ENCODE data around the gene TTC1. TPM values are rescaled to one million over a fixed set of nuclear protein-coding genes. Genes with fewer than 3 reads are reported as not detected.

Gene TTC1
- total and polyA plus RNA-seq, 9 of the 15 experiments (the other 6 are each of a cell fraction or from before 2014, with no cell fraction given): 51.9 to 173 (median 87.7) TPM

GRCh38 chr5:160036243-160036642 is 27.3 kb downstream of the TTC1 start:
- no CpG with 5 or more reads among the region's 1 CpG for WGBS (ENCODE audit: insufficient coverage, low coverage, missing lambda C conversion rate)
- in situ Hi-C loops (cut with MboI) (no loop called here), intact Hi-C loops (cut with micrococcal nuclease) (no loop called here)
- Histone ChIP-seq H2AFZ (ENCODE audit: low read depth, low read length) (no peak overlapping the region), H3K4me1 (replicated peaks in 1 of 2; ENCODE audit: control insufficient read depth in 2 of 2, insufficient read depth in 2 of 2, low read length in 2 of 2) (no peaks in the 10 kb centered on the region), H3K79me2 (ENCODE audit: control insufficient read depth, insufficient read depth, low read length) (no peaks in the 10 kb centered on the region), H3K9ac (ENCODE audit: insufficient read depth in 1 of 2, low read depth in 2 of 2, low read length in 2 of 2) (no peak overlapping the region), H3K27ac (ENCODE audit: extremely low read depth, low read depth, low read length) (no peak overlapping the region), H3K27me3 (ENCODE audit: control insufficient read depth in 2 of 2, insufficient read depth in 2 of 2, low read length in 2 of 2) (no peaks in the 10 kb centered on the region), H4K20me1 (replicated peaks; ENCODE audit: control insufficient read depth, insufficient read depth, low read length) (no peaks in the 10 kb centered on the region), H3K9me3 (replicated peaks; ENCODE audit: control insufficient read depth, insufficient read depth, low read depth, low read length) (no peaks in the 10 kb centered on the region), H3K36me3 (ENCODE audit: control insufficient read depth, insufficient read depth, low read length) (peaks cover 58% of the 10 kb centered on the region), H3K9me1 (ENCODE audit: control insufficient read depth, insufficient read depth, low read length) (no peaks in the 10 kb centered on the region), H3K4me3 (no peak overlapping the region), H3K4me2 (ENCODE audit: insufficient read depth, low read length) (no peak overlapping the region)
- no TSS peak for BruUV-seq (replicated peaks)
- no peak for ATAC-seq
- CTCF ChIA-PET (ENCODE audit: low intra/inter-chr PET ratio): no interaction called here
- no peak for FAIRE-seq
- DNase-seq (ENCODE audit: extremely low read depth in 1 of 4, low spot score in 3 of 4): no peak
- POLR2A ChIA-PET: no interaction called here
- TF ChIP-seq HNRNPLL (IDR thresholded peaks at IDR 0.05; ENCODE audit: low read depth, low read length, poor library complexity, severe bottlenecking) (no peak), ZNF507 (tag; conservative IDR thresholded peaks at IDR 0.05) (no peak), MCM3 (IDR thresholded peaks at IDR 0.05) (no peak), TEAD4 (IDR thresholded peaks at IDR 0.05; ENCODE audit: low read length) (no peak), TEAD4 (CRISPR knock-in tag; IDR thresholded peaks at IDR 0.05; ENCODE audit: borderline replicate concordance) (no peak), ZNF778 (CRISPR knock-in tag; IDR thresholded peaks at IDR 0.05) (no peak), UBTF (IDR thresholded peaks at IDR 0.05; ENCODE audit: borderline replicate concordance in 1 of 2, low read depth in 2 of 2, low read length in 2 of 2) (no peak), HIVEP1 (CRISPR knock-in tag; IDR thresholded peaks at IDR 0.05) (no peak), FOXK2 (conservative IDR thresholded peaks at IDR 0.05 in 1 of 2, IDR thresholded peaks at IDR 0.05 in 1 of 2; ENCODE audit: low read depth in 2 of 2) (no peak), MBD2 (IDR thresholded peaks at IDR 0.05; ENCODE audit: borderline replicate concordance, low read depth) (no peak)
- TF ChIP-seq, protein P1, sequence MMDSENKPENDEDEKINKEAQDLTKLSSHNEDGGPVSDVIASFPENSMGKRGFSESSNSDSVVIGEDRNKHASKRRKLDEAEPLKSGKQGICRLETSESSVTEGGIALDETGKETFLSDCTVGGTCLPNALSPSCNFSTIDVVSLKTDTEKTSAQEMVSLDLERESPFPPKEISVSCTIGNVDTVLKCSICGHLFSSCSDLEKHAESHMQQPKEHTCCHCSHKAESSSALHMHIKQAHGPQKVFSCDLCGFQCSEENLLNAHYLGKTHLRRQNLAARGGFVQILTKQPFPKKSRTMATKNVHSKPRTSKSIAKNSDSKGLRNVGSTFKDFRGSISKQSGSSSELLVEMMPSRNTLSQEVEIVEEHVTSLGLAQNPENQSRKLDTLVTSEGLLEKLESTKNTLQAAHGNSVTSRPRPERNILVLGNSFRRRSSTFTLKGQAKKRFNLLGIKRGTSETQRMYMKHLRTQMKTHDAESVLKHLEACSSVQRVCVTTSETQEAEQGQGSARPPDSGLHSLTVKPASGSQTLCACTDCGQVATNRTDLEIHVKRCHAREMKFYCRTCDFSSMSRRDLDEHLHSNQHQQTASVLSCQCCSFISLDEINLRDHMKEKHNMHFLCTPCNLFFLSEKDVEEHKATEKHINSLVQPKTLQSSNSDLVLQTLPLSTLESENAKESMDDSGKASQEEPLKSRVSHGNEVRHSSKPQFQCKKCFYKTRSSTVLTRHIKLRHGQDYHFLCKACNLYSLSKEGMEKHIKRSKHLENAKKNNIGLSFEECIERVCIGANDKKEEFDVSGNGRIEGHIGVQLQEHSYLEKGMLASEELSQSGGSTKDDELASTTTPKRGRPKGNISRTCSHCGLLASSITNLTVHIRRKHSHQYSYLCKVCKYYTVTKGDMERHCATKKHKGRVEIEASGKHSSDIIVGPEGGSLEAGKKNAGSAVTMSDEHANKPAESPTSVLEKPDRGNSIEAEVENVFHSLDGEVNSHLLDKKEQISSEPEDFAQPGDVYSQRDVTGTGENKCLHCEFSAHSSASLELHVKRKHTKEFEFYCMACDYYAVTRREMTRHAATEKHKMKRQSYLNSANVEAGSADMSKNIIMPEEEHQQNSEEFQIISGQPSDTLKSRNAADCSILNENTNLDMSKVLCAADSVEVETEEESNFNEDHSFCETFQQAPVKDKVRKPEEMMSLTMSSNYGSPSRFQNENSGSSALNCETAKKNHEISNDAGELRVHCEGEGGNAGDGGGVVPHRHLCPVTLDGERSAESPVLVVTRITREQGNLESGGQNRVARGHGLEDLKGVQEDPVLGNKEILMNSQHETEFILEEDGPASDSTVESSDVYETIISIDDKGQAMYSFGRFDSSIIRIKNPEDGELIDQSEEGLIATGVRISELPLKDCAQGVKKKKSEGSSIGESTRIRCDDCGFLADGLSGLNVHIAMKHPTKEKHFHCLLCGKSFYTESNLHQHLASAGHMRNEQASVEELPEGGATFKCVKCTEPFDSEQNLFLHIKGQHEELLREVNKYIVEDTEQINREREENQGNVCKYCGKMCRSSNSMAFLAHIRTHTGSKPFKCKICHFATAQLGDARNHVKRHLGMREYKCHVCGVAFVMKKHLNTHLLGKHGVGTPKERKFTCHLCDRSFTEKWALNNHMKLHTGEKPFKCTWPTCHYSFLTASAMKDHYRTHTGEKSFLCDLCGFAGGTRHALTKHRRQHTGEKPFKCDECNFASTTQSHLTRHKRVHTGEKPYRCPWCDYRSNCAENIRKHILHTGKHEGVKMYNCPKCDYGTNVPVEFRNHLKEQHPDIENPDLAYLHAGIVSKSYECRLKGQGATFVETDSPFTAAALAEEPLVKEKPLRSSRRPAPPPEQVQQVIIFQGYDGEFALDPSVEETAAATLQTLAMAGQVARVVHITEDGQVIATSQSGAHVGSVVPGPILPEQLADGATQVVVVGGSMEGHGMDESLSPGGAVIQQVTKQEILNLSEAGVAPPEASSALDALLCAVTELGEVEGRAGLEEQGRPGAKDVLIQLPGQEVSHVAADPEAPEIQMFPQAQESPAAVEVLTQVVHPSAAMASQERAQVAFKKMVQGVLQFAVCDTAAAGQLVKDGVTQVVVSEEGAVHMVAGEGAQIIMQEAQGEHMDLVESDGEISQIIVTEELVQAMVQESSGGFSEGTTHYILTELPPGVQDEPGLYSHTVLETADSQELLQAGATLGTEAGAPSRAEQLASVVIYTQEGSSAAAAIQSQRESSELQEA (IDR thresholded peaks at IDR 0.05; ENCODE audit: low read depth): no peak

All from K562 (cell line).